Measurements from ENCODE around the gene CYSLTR2. TPM values are rescaled to one million over a fixed set of nuclear protein-coding genes. Genes with fewer than 3 reads are reported as not detected.

CYSLTR2 gene
- total and polyA plus RNA-seq, 2 of the 8 experiments (the other 6 are each of a cell fraction or from before 2014, with no cell fraction given) = not detected

DNA sequence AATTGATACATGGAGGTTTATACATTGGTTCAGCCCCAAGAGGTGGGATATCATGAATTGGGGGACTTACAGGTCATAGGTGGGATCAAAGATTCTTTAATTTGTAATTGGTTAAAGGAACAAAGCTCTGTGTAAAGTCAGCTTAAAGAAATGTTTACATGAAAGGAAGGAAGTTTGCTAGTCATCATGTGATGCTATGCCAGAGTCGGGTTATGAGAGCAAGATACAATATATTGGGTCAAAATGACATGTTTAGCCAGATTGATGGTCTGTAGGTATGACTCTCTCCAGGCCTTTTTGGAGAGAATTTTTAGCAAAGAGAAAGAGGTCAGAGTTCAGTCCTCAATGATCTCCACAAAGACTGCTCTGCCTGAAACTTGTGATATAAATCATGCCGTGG, 5.3 kb upstream of the CYSLTR2 start:
- Histone ChIP-seq H4K8ac (ENCODE audit: extremely low read depth, insufficient read depth, low read length) (no peak overlapping the region), H4K91ac (replicated peaks; ENCODE audit: insufficient read length, low read length) (no peak overlapping the region), H3K23ac (ENCODE audit: insufficient read length) (no peak overlapping the region), H3K4me2 (ENCODE audit: insufficient read depth in 1 of 2, low read depth in 2 of 2, low read length in 2 of 2) (no peak overlapping the region), H3K27me3 (replicated peaks in 1 of 4; ENCODE audit: control insufficient read depth in 3 of 4, extremely low read depth in 1 of 4, insufficient read depth in 3 of 4, low read length in 3 of 4) (no peaks in the 10 kb centered on the region), H2BK20ac (ENCODE audit: low read length) (no peak overlapping the region), H2BK15ac (ENCODE audit: low read length) (no peak overlapping the region), H3K18ac (ENCODE audit: extremely low read depth, low read length) (no peak overlapping the region), H3K9me3 (ENCODE audit: insufficient read depth in 2 of 2, low read depth in 1 of 2, low read length in 1 of 2) (no peaks in the 10 kb centered on the region), H3K4me1 (replicated peaks in 1 of 4; ENCODE audit: control insufficient read depth in 3 of 4, insufficient read depth in 4 of 4, low read length in 3 of 4) (no peaks in the 10 kb centered on the region; a peak in 1 of 7 replicates), H2AFZ (ENCODE audit: low read length) (no peak overlapping the region), H3K36me3 (ENCODE audit: control insufficient read depth in 2 of 4, insufficient read depth in 4 of 4, low read length in 3 of 4) (no peaks in the 10 kb centered on the region), H2BK5ac (ENCODE audit: low read depth, low read length) (no peak overlapping the region), H4K5ac (ENCODE audit: insufficient read length, low read depth, low read length) (no peak overlapping the region), H4K20me1 (replicated peaks in 1 of 2; ENCODE audit: control insufficient read depth in 1 of 2, insufficient read depth in 2 of 2, low read length in 2 of 2) (no peaks in the 10 kb centered on the region), H2AK5ac (ENCODE audit: low read depth, low read length) (no peak overlapping the region), H3K14ac (ENCODE audit: insufficient read length) (no peak overlapping the region), H2BK12ac (ENCODE audit: low read depth, low read length) (no peak overlapping the region), H3K56ac (replicated peaks; ENCODE audit: insufficient read length, low read depth, low read length) (no peak overlapping the region), H3K23me2 (ENCODE audit: low read depth, low read length) (no peaks in the 10 kb centered on the region), H2BK120ac (replicated peaks; ENCODE audit: low read depth, low read length) (no peak overlapping the region), H3K79me2 (ENCODE audit: control insufficient read depth in 1 of 2, insufficient read depth in 2 of 2, low read length in 2 of 2) (no peaks in the 10 kb centered on the region), H3K9ac (replicated peaks in 1 of 4; ENCODE audit: extremely low read depth in 1 of 4, low read depth in 3 of 4, low read length in 3 of 4) (no peak overlapping the region), H3K4ac (replicated peaks; ENCODE audit: insufficient read length, low read depth, low read length) (no peak overlapping the region), H3K27ac (ENCODE audit: low read depth, low read length) (no peak overlapping the region), H3K79me1 (ENCODE audit: low read depth, low read length) (no peaks in the 10 kb centered on the region), H3K4me3 (ENCODE audit: extremely low read depth in 1 of 4, insufficient read depth in 2 of 4, low read depth in 3 of 4, low read length in 4 of 4) (no peak overlapping the region)
- no peak for TF ChIP-seq POLR2AphosphoS5 (IDR thresholded peaks at IDR 0.05; ENCODE audit: low read depth, low read length)
- no peak for TF ChIP-seq EGR1 (IDR thresholded peaks at IDR 0.05; ENCODE audit: borderline replicate concordance, low read depth, low read length)
- no peak for TF ChIP-seq MAFK (IDR thresholded peaks at IDR 0.05; ENCODE audit: low read depth, low read length)
- no peak for TF ChIP-seq RNF2 (IDR thresholded peaks at IDR 0.05; ENCODE audit: borderline replicate concordance, low read depth, low read length, missing control alignments, poor library complexity, severe bottlenecking)
- TF ChIP-seq YY1 (IDR thresholded peaks at IDR 0.05; ENCODE audit: low read depth, low read length) = no peak
- TF ChIP-seq SP1 (IDR thresholded peaks at IDR 0.05; ENCODE audit: low read depth, low read length) = no peak
- TF ChIP-seq, protein P1, sequence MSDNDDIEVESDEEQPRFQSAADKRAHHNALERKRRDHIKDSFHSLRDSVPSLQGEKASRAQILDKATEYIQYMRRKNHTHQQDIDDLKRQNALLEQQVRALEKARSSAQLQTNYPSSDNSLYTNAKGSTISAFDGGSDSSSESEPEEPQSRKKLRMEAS (IDR thresholded peaks at IDR 0.05) = no peak
- no peak for TF ChIP-seq FOSL1 (IDR thresholded peaks at IDR 0.05; ENCODE audit: insufficient read depth, low read depth, low read length)
- TF ChIP-seq SP2 (IDR thresholded peaks at IDR 0.05; ENCODE audit: low read length) = no peak
- TF ChIP-seq CHD2 (IDR thresholded peaks at IDR 0.05; ENCODE audit: low read length) = no peak
- TF ChIP-seq SIX5 (IDR thresholded peaks at IDR 0.05; ENCODE audit: low read depth, low read length) = no peak
- no peak for DNase-seq (ENCODE audit: low read depth in 1 of 2, low spot score in 2 of 2)
- POLR2A ChIA-PET (ENCODE audit: partially characterized antibody) = no interaction called here
- CTCF ChIA-PET (ENCODE audit: partially characterized antibody) = interaction anchor here (0.6 to 1.3 kb wide), 3 partner anchors 84 to 300 kb away, joined by 3 to 5 read pairs (median 4); no protein-coding TSS in a partner anchor
- 91% methylated on average over 2 of the region's 2 CpGs; no CpG with 5 or more reads in 1 of the 2 experiments for WGBS, 2 experiments (ENCODE audit: extremely low coverage in 1 of 2, insufficient coverage in 1 of 2, insufficient read length in 1 of 2, insufficient replicate concordance in 2 of 2, low coverage in 1 of 2, low lambda C conversion rate in 2 of 2, missing lambda C conversion rate in 1 of 2)
- FAIRE-seq = no peak
